PC-3 (cell line): ENCODE data around the gene RBM10. TPM values are rescaled to one million over a fixed set of nuclear protein-coding genes. Genes with fewer than 3 reads are reported as not detected.

ENCODE experiments used
- ATAC-seq: fragments of 200-7000 bp; cut with Tn5 transposase; 2 replicates; pipeline ENCODE4 v1.9.1; 2020; ENCODE audit warnings: mild to moderate bottlenecking, moderate library complexity
- BruUV-seq: library from RNA; stranded (reverse); fragments of 400-500 nt; replicated peaks from 2 replicates; lab custom pipeline; 2021; lab: Mats Ljungman, UMichigan
- CTCF ChIA-PET: fragments of 300-600 bp; sonication (Branson Sonifier 250); formaldehyde crosslinking; loops from one replicate; lab custom pipeline; 2022; ENCODE audit warnings: antibody characterized with exemption; lab: Charles Lee
- POLR2A ChIA-PET: fragments of 300-600 bp; sonication (Branson Sonifier 250); formaldehyde crosslinking; loops from one replicate; lab custom pipeline; 2022; ENCODE audit warnings: antibody characterized with exemption; ENCODE audit not compliant: unreplicated experiment; lab: Charles Lee
- DNase-seq: peaks from one replicate; pipeline ENCODE4 v3.0.0-alpha.2; 2015
- H2AFZ ChIP-seq: fragments of 300-600 bp; sonication (generic); 2 replicates; pipeline ENCODE4 v1.6.0; 2016; ENCODE audit warnings: antibody characterized with exemption, low read length
- H3F3A ChIP-seq: fragments of 300-600 bp; sonication (generic); one replicate; pipeline ENCODE4 v1.6.0; 2017; ENCODE audit warnings: antibody characterized with exemption, low read length, control low read depth, mild to moderate bottlenecking; ENCODE audit not compliant: unreplicated experiment
- H3K27ac ChIP-seq: fragments of 300-600 bp; sonication (generic); 2 replicates; pipeline ENCODE4 v1.5.1; 2016; ENCODE audit warnings: mild to moderate bottlenecking, low read length
- H3K27me3 ChIP-seq: fragments of 300-600 bp; sonication (generic); 2 replicates; pipeline ENCODE4 v1.6.1; 2016; ENCODE audit warnings: low read length, mixed read lengths
- H3K36me3 ChIP-seq: fragments of 300-600 bp; sonication (generic); 2 replicates; pipeline ENCODE4 v1.6.1; 2016; ENCODE audit warnings: low read depth, mixed run types, low read length, mixed read lengths
- H3K4me1 ChIP-seq: fragments of 300-600 bp; sonication (generic); 2 replicates; pipeline ENCODE4 v1.5.1; 2016; ENCODE audit warnings: low read length; ENCODE audit not compliant: insufficient read depth
- H3K4me2 ChIP-seq: fragments of 300-600 bp; sonication (generic); 2 replicates; pipeline ENCODE4 v1.6.0; 2016; ENCODE audit warnings: low read length
- H3K4me3 ChIP-seq: fragments of 300-600 bp; sonication (generic); 2 replicates; pipeline ENCODE4 v1.5.1; 2016; ENCODE audit warnings: mild to moderate bottlenecking, low read length, mixed read lengths
- H3K79me2 ChIP-seq: fragments of 300-600 bp; sonication (generic); 2 replicates; pipeline ENCODE4 v1.6.1; 2017; ENCODE audit warnings: low read length, mixed read lengths
- H3K9ac ChIP-seq: fragments of 300-600 bp; sonication (generic); 2 replicates; pipeline ENCODE4 v1.6.0; 2016; ENCODE audit warnings: mild to moderate bottlenecking, low read length
- H3K9me2 ChIP-seq: fragments of 300-600 bp; sonication (generic); replicated peaks from 2 replicates; pipeline ENCODE4 v1.6.1; 2016; ENCODE audit warnings: mixed run types, low read length, mixed read lengths
- H3K9me3 ChIP-seq: fragments of 300-600 bp; sonication (generic); 2 replicates; pipeline ENCODE4 v1.6.1; 2016; ENCODE audit warnings: low read length, mixed read lengths
- H4K20me1 ChIP-seq: fragments of 300-600 bp; sonication (generic); 2 replicates; pipeline ENCODE4 v1.6.1; 2016; ENCODE audit warnings: low read length, mixed read lengths
- CTCF ChIP-seq: fragments of 300-600 bp; sonication (generic); conservative IDR thresholded peaks from 2 replicates; pipeline ENCODE4 v1.5.1; 2017; ENCODE audit warnings: antibody characterized with exemption, low read depth, mild to moderate bottlenecking, low read length
- EZH2 ChIP-seq: fragments of 300-600 bp; sonication (generic); IDR thresholded peaks from one replicate; pipeline ENCODE4 v1.6.1; 2017; ENCODE audit warnings: antibody characterized with exemption, mild to moderate bottlenecking, low read length; ENCODE audit not compliant: unreplicated experiment
- EZH2phosphoT487 ChIP-seq: fragments of 300-600 bp; sonication (generic); IDR thresholded peaks from 2 replicates; pipeline ENCODE4 v1.6.1; 2018; ENCODE audit warnings: mild to moderate bottlenecking, antibody characterized with exemption, low read length, borderline replicate concordance
- intact Hi-C: fragments of 100-400 bp; cut with micrococcal nuclease; formaldehyde crosslinking; loops from 2 replicates; pipeline ENCODE4 v1.9.0; 2023
- total RNA-seq: library from RNA; depleted of rRNA; stranded (reverse); fragments of >200 nt; gene quantifications from 2 replicates; pipeline ENCODE4 v1.2.3, GENCODE V29; 2014

The RBM10 gene
- total RNA-seq, 1 experiment from 2014 or later: 71.5 TPM

DNA sequence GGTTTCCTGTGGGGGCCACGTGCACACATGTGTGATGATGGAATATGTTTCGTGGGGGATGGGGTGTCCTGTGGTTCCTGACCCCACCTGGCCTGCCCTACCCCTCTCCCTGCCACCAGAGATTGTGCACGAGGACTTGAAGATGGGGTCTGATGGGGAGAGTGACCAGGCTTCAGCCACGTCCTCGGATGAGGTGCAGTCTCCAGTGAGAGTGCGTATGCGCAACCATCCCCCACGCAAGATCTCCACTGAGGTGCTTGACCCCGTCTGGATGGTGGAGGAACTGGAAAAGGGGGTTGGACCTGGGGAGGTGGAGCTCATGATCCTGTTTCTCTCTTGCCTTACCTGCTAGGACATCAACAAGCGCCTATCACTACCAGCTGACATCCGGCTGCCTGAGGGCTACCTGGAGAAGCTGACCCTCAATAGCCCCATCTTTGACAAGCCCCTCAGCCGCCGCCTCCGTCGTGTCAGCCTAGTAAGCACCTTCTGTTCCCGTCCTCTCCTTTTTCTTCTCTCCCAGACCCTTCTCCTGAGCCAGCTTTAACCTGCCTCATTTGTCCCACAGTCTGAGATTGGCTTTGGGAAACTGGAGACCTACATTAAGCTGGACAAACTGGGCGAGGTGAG lies 79.4 kb downstream of the RBM10 start:
- intact Hi-C loops: no loop called here
- Histone ChIP-seq H3K4me2 (no peak overlapping the region), H3K27me3 (no peaks in the 10 kb centered on the region), H3F3A (no peaks in the 10 kb centered on the region), H3K4me1 (peaks cover 9% of the 10 kb centered on the region), H3K4me3 (no peak overlapping the region), H3K9me3 (no peaks in the 10 kb centered on the region), H3K9ac (no peak overlapping the region), H3K27ac (no peak overlapping the region), H4K20me1 (peaks cover 26% of the 10 kb centered on the region), H2AFZ (no peak overlapping the region), H3K9me2 (no peaks in the 10 kb centered on the region), H3K36me3 (peaks cover 52% of the 10 kb centered on the region), H3K79me2 (peaks cover 35% of the 10 kb centered on the region)
- BruUV-seq: no TSS peak
- POLR2A ChIA-PET: interaction anchor here (0.6 kb wide), 1 partner anchor 174 kb away, joined by 5 read pairs; no protein-coding TSS in a partner anchor
- DNase-seq (no peak), ATAC-seq (no peak)
- CTCF ChIA-PET: no interaction called here
- TF ChIP-seq EZH2 (no peak), EZH2phosphoT487 (no peak), CTCF (no peak)

- no peak for ATAC-seq
- no peak for TF ChIP-seq EZH2phosphoT487
- no peak for TF ChIP-seq EZH2
- TF ChIP-seq CTCF: no peak
- H3K9ac ChIP-seq: no peak overlapping the region
- no TSS peak for BruUV-seq
- ChIA-PET POLR2A (interaction anchor here (0.6 kb wide), 1 partner anchor 173 kb away, joined by 5 read pairs; no protein-coding TSS in a partner anchor), CTCF (no interaction called here)
- H3K27me3 ChIP-seq: no peaks in the 10 kb centered on the region
- H3K79me2 ChIP-seq: peaks cover 30% of the 10 kb centered on the region
- peaks cover 21% of the 10 kb centered on the region for H4K20me1 ChIP-seq
- no peak overlapping the region for H2AFZ ChIP-seq
- H3K4me1 ChIP-seq: peaks cover 9% of the 10 kb centered on the region
- H3K36me3 ChIP-seq: peaks cover 52% of the 10 kb centered on the region
- H3K4me3 ChIP-seq: no peak overlapping the region
- intact Hi-C loops: no loop called here
- H3K27ac ChIP-seq: no peak overlapping the region
- H3K9me3 ChIP-seq: no peaks in the 10 kb centered on the region
- no peaks in the 10 kb centered on the region for H3F3A ChIP-seq
- no peak overlapping the region for H3K4me2 ChIP-seq
- no peaks in the 10 kb centered on the region for H3K9me2 ChIP-seq
- DNase-seq: no peak
Measured at GRCh38 chrX:47224896-47225290, 79.9 kb downstream of the RBM10 start.

DNA sequence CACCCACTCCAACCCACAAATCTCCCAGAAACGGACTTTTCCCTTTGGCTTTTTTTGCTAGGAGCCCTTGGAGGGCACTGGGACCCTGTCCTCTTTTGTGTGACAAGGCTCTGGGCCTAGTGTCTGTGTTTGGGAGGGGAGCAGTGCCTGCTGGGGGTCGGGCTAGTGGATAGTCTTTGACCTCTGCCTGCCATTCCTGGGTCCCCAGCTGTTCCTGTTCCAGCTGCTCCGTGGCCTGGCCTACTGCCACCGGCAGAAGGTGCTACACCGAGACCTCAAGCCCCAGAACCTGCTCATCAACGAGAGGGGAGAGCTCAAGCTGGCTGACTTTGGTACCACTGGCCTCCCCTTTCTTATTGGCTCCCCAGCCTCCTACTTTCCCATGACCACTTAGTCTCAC lies 81.0 kb downstream of the RBM10 start:
- Histone ChIP-seq H3K27ac (no peak overlapping the region), H3K9me3 (no peaks in the 10 kb centered on the region), H3K79me2 (peaks cover 19% of the 10 kb centered on the region), H3K36me3 (peaks cover 52% of the 10 kb centered on the region), H3K4me1 (no peaks in the 10 kb centered on the region), H3K9me2 (no peaks in the 10 kb centered on the region), H3K9ac (no peak overlapping the region), H3F3A (no peaks in the 10 kb centered on the region), H4K20me1 (0 out of 2 replicates have a peak, but pooled peaks cover 9% of the 10 kb centered on the region), H3K4me3 (no peak overlapping the region), H2AFZ (no peak overlapping the region), H3K27me3 (no peaks in the 10 kb centered on the region), H3K4me2 (no peak overlapping the region)
- ATAC-seq (no peak), DNase-seq (no peak)
- ChIA-PET CTCF (no interaction called here), POLR2A (no interaction called here)
- intact Hi-C loops: no loop called here
- TF ChIP-seq EZH2phosphoT487: no peak
- TF ChIP-seq CTCF: no peak
- no peak for TF ChIP-seq EZH2
- no TSS peak for BruUV-seq
